ENCODE measurements around the gene CREBBP.

DNA sequence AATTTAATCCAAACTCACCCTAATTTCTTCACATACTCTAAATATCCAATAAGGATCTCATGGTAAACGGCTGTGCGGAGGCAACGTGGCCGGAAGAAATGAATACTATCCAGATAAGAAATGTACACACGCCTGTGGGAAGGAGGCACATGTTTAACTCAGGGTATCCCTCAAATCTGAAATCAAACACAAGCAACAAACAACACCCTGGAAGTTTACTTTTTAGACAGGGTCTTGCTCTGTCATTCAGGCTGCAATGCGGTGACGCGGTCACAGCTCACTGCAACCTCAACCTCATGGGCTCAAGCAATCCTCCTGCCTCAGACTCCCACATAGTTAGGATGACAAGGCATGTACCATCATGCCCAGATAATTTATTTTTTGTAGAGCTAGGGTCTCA is 142.0 kb downstream of the CREBBP start:
- TF ChIP-seq, protein P1, sequence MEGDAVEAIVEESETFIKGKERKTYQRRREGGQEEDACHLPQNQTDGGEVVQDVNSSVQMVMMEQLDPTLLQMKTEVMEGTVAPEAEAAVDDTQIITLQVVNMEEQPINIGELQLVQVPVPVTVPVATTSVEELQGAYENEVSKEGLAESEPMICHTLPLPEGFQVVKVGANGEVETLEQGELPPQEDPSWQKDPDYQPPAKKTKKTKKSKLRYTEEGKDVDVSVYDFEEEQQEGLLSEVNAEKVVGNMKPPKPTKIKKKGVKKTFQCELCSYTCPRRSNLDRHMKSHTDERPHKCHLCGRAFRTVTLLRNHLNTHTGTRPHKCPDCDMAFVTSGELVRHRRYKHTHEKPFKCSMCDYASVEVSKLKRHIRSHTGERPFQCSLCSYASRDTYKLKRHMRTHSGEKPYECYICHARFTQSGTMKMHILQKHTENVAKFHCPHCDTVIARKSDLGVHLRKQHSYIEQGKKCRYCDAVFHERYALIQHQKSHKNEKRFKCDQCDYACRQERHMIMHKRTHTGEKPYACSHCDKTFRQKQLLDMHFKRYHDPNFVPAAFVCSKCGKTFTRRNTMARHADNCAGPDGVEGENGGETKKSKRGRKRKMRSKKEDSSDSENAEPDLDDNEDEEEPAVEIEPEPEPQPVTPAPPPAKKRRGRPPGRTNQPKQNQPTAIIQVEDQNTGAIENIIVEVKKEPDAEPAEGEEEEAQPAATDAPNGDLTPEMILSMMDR (IDR thresholded peaks at IDR 0.05; ENCODE audit: insufficient read depth, low read depth, low read length): no peak
- TF ChIP-seq EZH2 (IDR thresholded peaks at IDR 0.05; ENCODE audit: insufficient read depth, low read length): no peak

Data from astrocyte (in vitro differentiated cells and primary cell).